GM21723 (cell line): Measurements from ENCODE around the gene NXPH4.

Experiments used
- ATAC-seq: cut with Tn5 transposase; IDR thresholded peaks from one replicate; pipeline ENCODE4 v1.9.1; 2021; ENCODE audit warnings: mild to moderate bottlenecking, moderate library complexity; ENCODE audit not compliant: unreplicated experiment

The NXPH4 gene

DNA sequence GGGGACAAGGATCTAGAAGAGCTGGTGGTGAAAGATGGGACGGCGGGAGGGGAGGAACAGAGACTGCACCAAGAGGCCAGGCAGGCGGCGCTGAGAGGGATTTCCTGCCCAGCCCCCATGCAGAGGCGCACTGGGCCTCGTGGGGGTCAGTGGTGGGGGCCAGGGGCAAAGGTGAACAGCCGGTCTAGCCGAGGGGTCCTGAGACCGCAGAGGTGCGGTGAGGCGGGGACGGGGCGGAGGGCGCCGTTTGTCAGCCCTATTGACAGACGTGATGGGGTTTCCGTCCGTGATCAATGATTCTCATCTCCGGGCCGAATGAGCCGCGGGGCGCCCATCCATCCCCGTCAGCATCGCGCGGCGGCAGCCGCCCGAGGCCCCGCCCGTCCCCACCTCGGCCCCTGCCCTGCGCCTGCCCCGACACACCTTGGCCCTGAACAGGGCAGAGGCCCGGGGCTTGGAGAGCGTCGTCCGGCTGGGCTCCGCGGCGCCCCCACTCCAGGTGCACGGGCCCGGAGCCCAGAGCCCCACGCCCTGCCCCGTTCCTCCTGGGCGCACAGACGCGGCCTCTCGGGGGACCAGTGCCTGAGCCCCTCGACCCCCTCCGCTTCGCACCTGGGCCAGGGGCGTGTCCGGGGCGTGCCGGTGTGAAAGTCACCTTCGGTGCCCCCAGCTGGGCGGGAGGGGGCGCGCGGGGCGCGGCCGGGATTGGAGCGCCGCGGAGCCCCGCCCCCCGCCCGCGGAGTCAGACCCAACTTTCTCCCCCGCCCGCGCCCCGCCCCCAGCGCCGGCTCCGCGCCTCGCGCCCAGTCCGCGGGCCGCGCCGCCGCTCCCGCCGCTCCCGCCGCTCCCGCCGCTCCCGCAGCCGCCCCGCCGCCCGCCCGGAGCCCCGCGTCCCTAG lies at the start of gene NXPH4:
Gene NXPH4 (plus strand): TSS at position 781 of the 898 bp plus-strand sequence. CDS start 176 bp downstream, outside the sequence.
- no peak for ATAC-seq

- ATAC-seq = no peak
Measured at GRCh38 chr12:57166971-57167371, 49.6 kb upstream of the NXPH4 start.

GRCh38 chr12:57168058-57168457 lies 48.5 kb upstream of the NXPH4 start:
- ATAC-seq = no peak

DNA sequence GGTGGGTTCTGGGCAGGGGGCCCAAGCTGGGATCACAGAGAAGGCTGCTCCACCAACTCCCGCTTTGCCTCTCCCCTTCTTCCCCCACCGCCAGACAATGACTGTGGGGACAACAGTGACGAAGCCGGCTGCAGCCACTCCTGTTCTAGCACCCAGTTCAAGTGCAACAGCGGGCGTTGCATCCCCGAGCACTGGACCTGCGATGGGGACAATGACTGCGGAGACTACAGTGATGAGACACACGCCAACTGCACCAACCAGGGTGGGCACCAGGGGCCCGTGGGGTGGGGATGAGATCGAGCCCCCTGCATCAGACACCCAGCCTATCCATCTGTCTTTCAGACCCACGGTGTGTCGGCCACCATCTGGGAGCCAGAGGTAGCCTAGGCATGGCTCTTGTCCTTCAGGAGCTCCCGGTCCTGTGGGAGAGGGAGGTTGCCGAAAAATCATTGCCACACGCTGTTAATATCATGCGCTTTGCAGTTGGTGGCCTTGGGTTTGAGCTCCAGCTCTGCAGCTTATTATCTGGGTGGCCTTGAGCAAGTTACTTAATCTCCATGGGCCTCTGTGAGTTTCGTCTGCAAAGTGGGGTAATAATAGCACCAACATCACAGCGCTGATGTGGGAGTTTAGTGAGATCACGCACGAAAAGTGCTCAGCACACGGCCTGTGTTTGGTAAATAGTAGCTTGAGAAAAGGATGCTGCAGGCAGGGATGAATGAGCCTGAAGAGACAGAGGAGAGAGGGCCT lies 47.4 kb upstream of the NXPH4 start:
- ATAC-seq = no peak

DNA sequence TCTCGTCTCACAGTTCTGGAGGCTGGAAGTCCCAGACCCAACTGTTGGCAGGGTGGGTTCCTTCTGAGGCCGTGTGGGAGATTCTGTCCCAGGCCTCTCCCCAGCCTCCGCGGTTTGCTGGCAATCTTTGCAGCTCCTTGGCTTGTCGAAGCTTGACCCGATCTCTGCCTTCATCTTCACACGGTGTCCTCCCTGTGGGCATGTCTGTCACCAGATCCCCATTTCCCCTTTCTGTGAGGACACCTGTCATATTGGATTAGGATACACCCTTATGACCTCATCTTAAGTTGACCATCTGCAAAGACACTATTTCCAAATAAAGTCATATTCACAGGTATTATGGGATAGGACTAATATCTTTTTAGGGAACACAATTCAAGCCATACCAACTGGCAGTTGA lies 46.6 kb upstream of the NXPH4 start:
- ATAC-seq = no peak

DNA sequence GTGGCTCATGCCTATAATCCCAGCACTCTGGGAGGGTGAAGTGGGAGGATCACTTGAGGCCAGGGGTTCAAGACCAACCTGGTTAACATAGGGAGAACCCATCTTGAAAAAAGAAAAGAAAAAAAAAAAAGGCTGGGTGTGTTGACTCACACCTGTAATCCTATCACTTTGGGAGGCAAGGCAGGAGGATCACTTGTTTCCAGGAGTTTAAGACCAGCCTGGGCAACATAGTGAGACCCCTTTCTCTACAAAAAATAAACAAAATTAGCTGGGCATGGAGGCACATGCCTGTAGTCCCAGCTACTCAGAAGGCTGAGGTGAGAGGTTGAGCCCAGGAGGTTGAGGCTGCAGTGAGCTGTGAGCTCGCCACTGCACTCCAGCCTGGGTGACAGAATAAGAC lies 46.2 kb upstream of the NXPH4 start:
- ATAC-seq = no peak

DNA sequence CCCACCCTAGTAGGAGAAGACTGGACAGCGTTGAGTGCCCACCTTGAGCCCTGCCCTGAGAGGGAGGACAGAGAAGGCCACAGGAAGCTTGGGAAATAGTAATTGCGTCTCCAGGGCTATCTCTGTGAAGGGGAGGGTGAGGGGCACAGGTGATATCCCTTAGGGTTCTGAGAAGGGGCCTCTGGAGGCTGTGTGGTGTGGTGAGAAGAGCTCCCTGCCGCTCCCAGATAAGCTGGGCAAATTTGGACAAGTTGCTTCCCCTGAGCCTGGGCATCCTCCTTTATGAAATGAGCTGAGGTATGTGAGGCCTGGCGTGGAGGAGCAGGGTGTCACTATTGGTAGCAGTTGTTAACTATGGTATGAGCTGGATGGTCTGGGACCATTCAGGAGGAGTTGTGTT lies 45.7 kb upstream of the NXPH4 start:
- no peak for ATAC-seq

GRCh38 chr12:57171668-57172067 lies 44.9 kb upstream of the NXPH4 start:
- ATAC-seq = no peak

DNA sequence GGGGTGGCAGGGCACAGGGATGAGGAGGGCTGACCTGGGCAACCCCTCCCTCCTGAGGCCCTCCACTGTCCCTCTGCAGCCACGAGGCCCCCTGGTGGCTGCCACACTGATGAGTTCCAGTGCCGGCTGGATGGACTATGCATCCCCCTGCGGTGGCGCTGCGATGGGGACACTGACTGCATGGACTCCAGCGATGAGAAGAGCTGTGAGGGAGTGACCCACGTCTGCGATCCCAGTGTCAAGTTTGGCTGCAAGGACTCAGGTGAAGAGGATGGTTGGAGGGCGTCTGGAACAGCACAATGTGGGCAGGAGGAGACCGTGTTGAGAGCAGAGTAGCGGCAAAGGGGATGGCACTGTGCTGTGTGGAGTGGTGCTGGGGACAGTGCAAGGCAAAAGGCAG lies 43.5 kb upstream of the NXPH4 start:
- ATAC-seq = no peak

GRCh38 chr12:57173683-57174082 lies 42.9 kb upstream of the NXPH4 start:
- no peak for ATAC-seq

- ATAC-seq = no peak
Measured at GRCh38 chr12:57175428-57176138, 41.0 kb upstream of the NXPH4 start.

- ATAC-seq = no peak
Measured at GRCh38 chr12:57176139-57176477, 40.5 kb upstream of the NXPH4 start.

- no peak for ATAC-seq
Measured at GRCh38 chr12:57176846-57177245, 39.7 kb upstream of the NXPH4 start.

DNA sequence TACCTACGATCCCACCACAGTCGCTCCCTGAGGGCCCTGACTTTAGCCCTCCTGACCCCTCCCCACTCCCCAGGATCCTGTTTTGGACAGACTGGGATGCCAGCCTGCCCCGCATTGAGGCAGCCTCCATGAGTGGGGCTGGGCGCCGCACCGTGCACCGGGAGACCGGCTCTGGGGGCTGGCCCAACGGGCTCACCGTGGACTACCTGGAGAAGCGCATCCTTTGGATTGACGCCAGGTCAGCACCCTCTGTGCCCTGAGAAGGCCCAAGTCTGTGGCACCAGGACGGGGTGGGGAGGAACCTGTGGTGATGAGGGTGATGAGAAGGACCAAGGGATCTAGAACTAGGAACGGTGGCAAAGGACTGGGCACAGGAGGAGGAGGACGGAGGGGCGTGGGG lies 39.2 kb upstream of the NXPH4 start:
- ATAC-seq = no peak

GRCh38 chr12:57178213-57178612 lies 38.4 kb upstream of the NXPH4 start:
- ATAC-seq = no peak

DNA sequence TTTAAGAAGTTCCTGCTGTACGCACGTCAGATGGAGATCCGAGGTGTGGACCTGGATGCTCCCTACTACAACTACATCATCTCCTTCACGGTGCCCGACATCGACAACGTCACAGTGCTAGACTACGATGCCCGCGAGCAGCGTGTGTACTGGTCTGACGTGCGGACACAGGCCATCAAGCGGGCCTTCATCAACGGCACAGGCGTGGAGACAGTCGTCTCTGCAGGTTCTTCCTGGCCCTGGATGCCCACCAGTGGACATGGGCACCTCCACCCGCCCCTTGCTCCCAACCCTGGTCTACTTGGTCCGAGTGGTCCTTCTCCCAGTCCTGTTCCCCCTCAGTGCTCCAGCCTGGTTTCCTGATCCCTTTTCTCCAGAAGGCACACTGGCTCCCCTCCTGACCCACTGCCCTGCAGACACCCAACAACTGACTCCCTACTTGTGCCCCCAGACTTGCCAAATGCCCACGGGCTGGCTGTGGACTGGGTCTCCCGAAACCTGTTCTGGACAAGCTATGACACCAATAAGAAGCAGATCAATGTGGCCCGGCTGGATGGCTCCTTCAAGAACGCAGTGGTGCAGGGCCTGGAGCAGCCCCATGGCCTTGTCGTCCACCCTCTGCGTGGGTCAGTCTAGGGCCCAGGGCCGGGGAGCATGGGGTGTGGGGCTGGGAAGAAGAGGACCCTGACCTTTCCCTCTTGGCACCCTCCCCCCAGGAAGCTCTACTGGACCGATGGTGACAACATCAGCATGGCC lies 37.1 kb upstream of the NXPH4 start:
- no peak for ATAC-seq

DNA sequence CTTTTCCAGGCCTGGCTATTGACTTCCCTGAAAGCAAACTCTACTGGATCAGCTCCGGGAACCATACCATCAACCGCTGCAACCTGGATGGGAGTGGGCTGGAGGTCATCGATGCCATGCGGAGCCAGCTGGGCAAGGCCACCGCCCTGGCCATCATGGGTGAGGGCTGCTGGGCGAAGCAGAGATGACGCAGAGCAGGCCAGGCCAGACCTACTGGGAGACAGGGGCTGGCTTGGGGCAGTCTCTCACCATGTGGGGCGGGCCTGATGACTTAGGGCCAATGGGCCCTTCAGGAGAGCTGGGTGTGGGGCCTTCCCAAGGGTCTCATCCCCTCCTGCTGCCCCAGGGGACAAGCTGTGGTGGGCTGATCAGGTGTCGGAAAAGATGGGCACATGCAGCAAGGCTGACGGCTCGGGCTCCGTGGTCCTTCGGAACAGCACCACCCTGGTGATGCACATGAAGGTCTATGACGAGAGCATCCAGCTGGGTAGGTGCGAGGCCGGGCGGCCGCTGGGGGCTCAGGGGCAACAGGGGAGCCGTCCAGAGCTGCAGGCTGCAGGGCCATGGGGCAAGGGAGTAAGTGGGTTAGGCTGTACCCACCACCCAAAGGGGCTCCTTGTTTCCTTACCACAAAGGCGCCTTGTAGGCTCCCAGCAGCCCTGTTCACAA lies 36.1 kb upstream of the NXPH4 start:
- no peak for ATAC-seq

GRCh38 chr12:57181072-57181471 lies 35.5 kb upstream of the NXPH4 start:
- no peak for ATAC-seq

DNA sequence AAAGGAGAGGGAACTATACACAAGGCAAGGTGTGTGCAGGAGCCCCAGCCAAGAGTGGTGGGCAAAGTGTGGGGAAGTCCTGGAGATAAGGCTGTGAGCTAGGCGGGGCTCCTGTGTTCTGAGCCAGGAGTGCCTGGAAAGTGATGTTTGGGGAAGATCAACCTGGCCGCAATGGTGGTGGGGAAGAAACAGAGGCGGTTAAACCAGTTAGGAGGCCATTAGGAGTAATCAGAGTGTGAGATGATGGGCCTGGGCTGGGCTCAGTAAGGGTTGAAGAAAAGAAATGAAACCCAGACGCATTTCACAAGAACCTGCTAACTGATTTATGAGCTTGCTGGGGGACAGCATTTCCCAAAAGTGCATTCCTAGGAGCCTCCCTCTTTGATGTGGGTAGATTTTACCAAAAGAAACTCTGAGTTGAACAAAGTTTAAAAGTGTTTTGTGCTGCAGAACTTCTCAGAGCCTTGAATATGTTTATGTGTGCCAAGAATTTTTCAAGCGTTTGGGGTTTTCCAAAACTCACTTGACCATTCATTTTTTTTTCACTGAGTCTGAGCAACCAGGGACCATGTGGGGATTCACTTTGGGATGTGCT lies 34.9 kb upstream of the NXPH4 start:
- no peak for ATAC-seq
